K562 (cell line): ENCODE data around the gene DYSF. TPM values are rescaled to one million over a fixed set of nuclear protein-coding genes. Genes with fewer than 3 reads are reported as not detected.

Source experiments
- ZEB2 ChIP-seq: fragments of 450-650 bp; IDR thresholded peaks from 2 replicates; pipeline ENCODE4 v1.6.1; 2016
- ZNF407 ChIP-seq: fragments of 450-650 bp; IDR thresholded peaks from 2 replicates; pipeline ENCODE4 v1.6.1; 2016; ENCODE audit warnings: low read depth
- polyA plus RNA-seq, 8 experiments: library from polyadenylated mRNA; depleted of rRNA in 4 of 8; stranded (reverse) in 5 of 8; unstranded in 3 of 8; fragments of >200 nt; fragmentation: Nextera tagmentation in 2 of 8; fragmentation: Illumina TruSeq in 1 of 8; extraction: Ambion mirVana in 2 of 8; extraction: Trizol in 1 of 8; gene quantifications; 2 replicates each; pipeline versions ENCODE4 v1.2.1 to v1.2.3, GENCODE V29; 2011 to 2014; ENCODE audit warnings: inconsistent platforms in 1 of 8, missing spikeins in 1 of 8
- total RNA-seq, 7 experiments: library from RNA; depleted of rRNA in 6 of 7; stranded (reverse); fragments of >200 nt in 6 of 7; fragmentation: Illumina TruSeq in 2 of 7; extraction: Trizol in 2 of 7; gene quantifications; 2 replicates each; pipeline versions ENCODE4 v1.2.1 to v1.2.3, GENCODE V29; 2011 to 2021; ENCODE audit warnings: low replicate concordance in 1 of 7

The DYSF gene
- total and polyA plus RNA-seq, 9 of the 15 experiments (the other 6 are each of a cell fraction or from before 2014, with no cell fraction given) = 0.01 to 0.80 (median 0.29) TPM

DNA sequence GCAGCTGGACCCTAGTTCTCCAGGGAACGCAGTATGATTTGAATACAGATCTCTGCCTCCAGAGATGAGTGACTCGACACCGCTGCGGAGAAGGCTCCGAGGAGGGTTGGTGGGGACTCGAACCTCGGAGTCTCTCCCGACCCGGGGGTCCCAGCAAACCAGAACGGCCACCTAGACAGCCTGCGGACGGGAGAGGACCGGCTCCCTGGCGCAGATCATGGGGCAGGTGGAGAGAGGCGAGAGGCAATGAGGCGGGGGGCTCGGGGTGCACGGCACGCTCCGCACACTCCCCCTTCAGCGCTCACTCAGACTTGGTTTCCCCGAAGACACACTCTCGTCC is 12.6 kb downstream of the DYSF start (continued):
- TF ChIP-seq ZNF407 (no peak), ZEB2 (no peak)
